Keratinocyte (primary cell): ENCODE measurements around the gene SIPA1L2. TPM values are rescaled to one million over a fixed set of nuclear protein-coding genes. Genes with fewer than 3 reads are reported as not detected.
A peak's percentile ranks its signal among the peaks of the same experiment; 100 is the strongest.

Experiments
- DNase-seq: peaks from one replicate; pipeline ENCODE4 v3.0.0-alpha.2; 2011; ENCODE audit warnings: low read depth, missing footprints, low spot score
- FAIRE-seq: peaks from 2 replicates; lab custom pipeline; 2011; peaks lifted over from hg19 to GRCh38; lab: Jason Lieb, UNC
- H2AFZ ChIP-seq: 2 replicates; pipeline ENCODE4 v1.6.0; 2012; ENCODE audit warnings: low read length, control low read depth, inconsistent platforms; ENCODE audit not compliant: control insufficient read depth
- H3K27ac ChIP-seq: 2 replicates; pipeline ENCODE4 v1.5.1; 2011; ENCODE audit warnings: low read length; ENCODE audit not compliant: control insufficient read depth, insufficient read depth
- H3K27me3 ChIP-seq: 3 replicates; pipeline ENCODE4 v1.6.0; 2011; ENCODE audit warnings: low read length; ENCODE audit not compliant: control insufficient read depth, insufficient read depth; ENCODE audit errors: extremely low read depth
- H3K36me3 ChIP-seq, 2 experiments: 2 replicates in 1 of 2; 3 replicates in 1 of 2; pipeline ENCODE4 v1.5.1; 2011; ENCODE audit warnings: low read length in 2 of 2, mild to moderate bottlenecking in 1 of 2; ENCODE audit not compliant: control insufficient read depth in 2 of 2, insufficient read depth in 2 of 2; ENCODE audit errors: extremely low read depth in 1 of 2
- H3K4me1 ChIP-seq: 3 replicates; pipeline ENCODE4 v1.5.1; 2011; ENCODE audit warnings: low read length; ENCODE audit not compliant: control insufficient read depth, insufficient read depth; ENCODE audit errors: extremely low read depth
- H3K4me2 ChIP-seq: 3 replicates; pipeline ENCODE4 v1.6.0; 2011; ENCODE audit warnings: low read depth, low read length; ENCODE audit not compliant: control insufficient read depth, insufficient read depth; ENCODE audit errors: extremely low read depth
- H3K4me3 ChIP-seq, 3 experiments: fragments of 200-600 bp in 1 of 3; sonication (generic) in 1 of 3; 2 replicates in 2 of 3; 3 replicates in 1 of 3; pipeline ENCODE4 v1.5.1; 2011 to 2016; ENCODE audit warnings: low read length in 3 of 3, mild to moderate bottlenecking in 3 of 3, control low read depth in 2 of 3, inconsistent platforms in 1 of 3, low read depth in 1 of 3, mixed read lengths in 1 of 3, mixed run types in 1 of 3, moderate library complexity in 1 of 3; ENCODE audit not compliant: control insufficient read depth in 2 of 3, insufficient read depth in 2 of 3; ENCODE audit errors: extremely low read depth in 1 of 3
- H3K79me2 ChIP-seq: 2 replicates; pipeline ENCODE4 v1.6.0; 2012; ENCODE audit warnings: low read length; ENCODE audit not compliant: control insufficient read depth, insufficient read depth
- H3K9ac ChIP-seq: 3 replicates; pipeline ENCODE4 v1.6.0; 2011; ENCODE audit warnings: low read length; ENCODE audit not compliant: control insufficient read depth, insufficient read depth; ENCODE audit errors: extremely low read depth
- H3K9me1 ChIP-seq: 3 replicates; pipeline ENCODE4 v1.6.0; 2011; ENCODE audit warnings: low read length; ENCODE audit not compliant: control insufficient read depth, insufficient read depth; ENCODE audit errors: extremely low read depth
- H3K9me3 ChIP-seq: 2 replicates; pipeline ENCODE4 v1.5.1; 2012; ENCODE audit warnings: low read depth, low read length; ENCODE audit not compliant: control insufficient read depth
- H4K20me1 ChIP-seq: 3 replicates; pipeline ENCODE4 v1.6.0; 2011; ENCODE audit warnings: low read length; ENCODE audit not compliant: control insufficient read depth, insufficient read depth; ENCODE audit errors: extremely low read depth
- CTCF ChIP-seq, 3 experiments: IDR thresholded peaks in 1 of 3; conservative IDR thresholded peaks in 1 of 3; optimal IDR thresholded peaks in 1 of 3; 2 replicates in 2 of 3; 3 replicates in 1 of 3; pipeline versions ENCODE3 to v1.5.1; 2011; ENCODE audit warnings: low read length in 3 of 3, mild to moderate bottlenecking in 3 of 3, moderate library complexity in 2 of 3, control low read depth in 1 of 3, inconsistent platforms in 1 of 3; ENCODE audit not compliant: insufficient read depth in 2 of 3; ENCODE audit errors: extremely low read depth in 1 of 3
- EZH2 ChIP-seq: IDR thresholded peaks from one replicate; pipeline ENCODE4 v1.6.1; 2012; ENCODE audit warnings: inconsistent platforms, mild to moderate bottlenecking, low read length, moderate library complexity
- dilution Hi-C: fragments of 300-500 bp; cut with MboI; formaldehyde crosslinking; loops from one replicate; pipeline ENCODE4 v1.7.0; 2020; ENCODE audit warnings: low sequenced_read_pairs; ENCODE audit not compliant: extremely low pct_ligation_motif_present
- polyA plus RNA-seq, 5 experiments: library from polyadenylated mRNA; depleted of rRNA in 3 of 5; stranded (reverse) in 3 of 5; stranded (forward) in 1 of 5; unstranded in 1 of 5; fragments of >200 nt; gene quantifications; 1 replicate in 1 of 5; 2 replicates in 3 of 5; 3 replicates in 1 of 5; pipeline versions ENCODE4 v1.2.1 to v1.2.3, GENCODE V29; 2011 to 2012; ENCODE audit warnings: missing spikeins in 2 of 5, low read depth in 1 of 5, low replicate concordance in 1 of 5

The SIPA1L2 gene
- polyA plus RNA-seq, 1 donor (not counting 4 experiments of a cell fraction or from before 2014, with no cell fraction given), result 2.1 TPM

GRCh38 chr1:232602622-232603021 lies 27.3 kb downstream of the SIPA1L2 start:
- no peak overlapping the region for H3K9ac ChIP-seq
- H3K36me3 ChIP-seq, result no peaks in the 10 kb centered on the region
- no peaks in the 10 kb centered on the region for H3K79me2 ChIP-seq
- no peaks in the 10 kb centered on the region for H3K9me3 ChIP-seq
- H3K4me2 ChIP-seq, result no peak overlapping the region
- H3K27ac ChIP-seq, result no peak overlapping the region
- DNase-seq, result no peak
- no peaks in the 10 kb centered on the region for H4K20me1 ChIP-seq
- dilution Hi-C loops, result no loop called here
- H3K9me1 ChIP-seq, result no peaks in the 10 kb centered on the region
- no peak overlapping the region for H2AFZ ChIP-seq
- FAIRE-seq, result no peak
- no peak for TF ChIP-seq EZH2
- peak; percentile 19 to 33 (median 31) for TF ChIP-seq CTCF (optimal IDR thresholded peaks at IDR 0.05 in 1 of 3, IDR thresholded peaks at IDR 0.05 in 1 of 3, conservative IDR thresholded peaks at IDR 0.05 in 1 of 3; ENCODE audit: extremely low read depth in 1 of 3, insufficient read depth in 2 of 3, low read length in 3 of 3)
- H3K4me3 ChIP-seq, result no peak overlapping the region
- peaks cover 4% of the 10 kb centered on the region for H3K4me1 ChIP-seq
- no peaks in the 10 kb centered on the region for H3K27me3 ChIP-seq

GRCh38 chr1:232600424-232601258 lies 29.3 kb downstream of the SIPA1L2 start:
- H3K9ac ChIP-seq, result no peak overlapping the region
- peaks cover 4% of the 10 kb centered on the region for H3K4me1 ChIP-seq
- no peaks in the 10 kb centered on the region for H3K36me3 ChIP-seq
- no peak overlapping the region for H3K4me2 ChIP-seq
- no peaks in the 10 kb centered on the region for H3K79me2 ChIP-seq
- H3K27me3 ChIP-seq, result no peaks in the 10 kb centered on the region
- no peaks in the 10 kb centered on the region for H3K9me1 ChIP-seq
- H4K20me1 ChIP-seq, result no peaks in the 10 kb centered on the region
- dilution Hi-C loops, result no loop called here
- DNase-seq (no peak), FAIRE-seq (no peak)
- H3K4me3 ChIP-seq, result no peak overlapping the region
- no peak overlapping the region for H2AFZ ChIP-seq
- no peaks in the 10 kb centered on the region for H3K9me3 ChIP-seq
- TF ChIP-seq EZH2 (no peak), CTCF (optimal IDR thresholded peaks at IDR 0.05 in 1 of 3, IDR thresholded peaks at IDR 0.05 in 1 of 3, conservative IDR thresholded peaks at IDR 0.05 in 1 of 3; ENCODE audit: extremely low read depth in 1 of 3, insufficient read depth in 2 of 3, low read length in 3 of 3) (no peak)
- no peak overlapping the region for H3K27ac ChIP-seq
